ENCODE results near the gene CNN3.

The CNN3 gene

DNA sequence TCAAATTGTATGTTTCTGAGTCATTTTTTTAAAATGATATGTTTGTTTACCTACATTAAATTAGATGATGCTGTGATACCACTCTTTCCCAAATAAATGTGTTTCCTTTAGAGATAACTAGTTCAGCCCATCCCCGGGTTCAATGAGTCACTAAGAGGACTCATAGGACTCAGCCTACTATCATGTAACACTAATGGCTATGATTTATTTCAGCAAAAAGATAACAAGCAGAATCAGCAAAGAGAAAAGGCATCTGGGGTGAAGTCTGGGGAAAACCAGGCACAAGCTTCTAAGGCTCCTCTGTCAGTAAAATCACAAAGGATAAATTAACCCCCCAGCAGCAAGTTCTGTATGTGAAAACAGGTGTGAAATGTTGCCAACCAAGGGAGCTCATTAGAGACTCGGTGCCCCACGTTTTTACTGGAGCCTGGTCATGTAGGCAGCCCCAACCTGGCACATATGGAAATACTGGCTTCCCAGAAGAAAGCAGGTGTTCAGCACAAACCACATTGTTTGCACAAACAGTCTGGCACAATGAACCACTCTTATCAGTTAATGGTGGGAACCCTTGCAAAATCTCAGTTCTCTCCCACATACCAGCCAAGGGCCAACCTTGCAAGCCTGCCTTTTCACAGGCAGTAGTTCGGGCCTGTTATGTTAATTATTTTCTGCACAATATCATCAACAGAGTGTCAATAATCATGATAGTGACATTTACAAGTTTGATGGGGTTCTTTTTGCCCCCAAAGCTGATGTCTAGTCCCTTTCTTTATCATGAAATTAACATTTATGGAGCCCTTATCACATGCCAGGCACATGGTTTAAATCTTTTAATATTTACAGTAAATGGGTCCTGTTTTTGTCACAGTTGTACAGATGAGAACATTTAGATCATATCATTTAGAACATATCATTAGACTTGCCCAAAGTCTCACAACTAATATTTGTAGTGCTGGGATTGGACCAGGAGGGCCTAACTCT lies 23.1 kb upstream of the CNN3 start (continued):
- TF ChIP-seq ZNF274 (IDR thresholded peaks at IDR 0.05; ENCODE audit: low read length) = no peak
- TF ChIP-seq ZNF274 (tag by site-specific recombination; IDR thresholded peaks at IDR 0.05; ENCODE audit: borderline replicate concordance) = no peak
- TF ChIP-seq ZNF366 (tag by site-specific recombination; conservative IDR thresholded peaks at IDR 0.05) = no peak
- TF ChIP-seq ZNF169 (tag by site-specific recombination; IDR thresholded peaks at IDR 0.05) = no peak
- TF ChIP-seq FEZF1 (tag by site-specific recombination; IDR thresholded peaks at IDR 0.05) = 0 out of 2 replicates have a peak, but pooled peaks have one; percentile 33
- no peak for TF ChIP-seq ZFP69B (tag by site-specific recombination; IDR thresholded peaks at IDR 0.05)
- no peak for TF ChIP-seq GLIS1 (tag by site-specific recombination; IDR thresholded peaks at IDR 0.05)
- TF ChIP-seq ZNF664 (tag by site-specific recombination; IDR thresholded peaks at IDR 0.05) = peak; percentile 57
- no peak for TF ChIP-seq REPIN1 (tag by site-specific recombination; IDR thresholded peaks at IDR 0.05; ENCODE audit: low read depth)
- no peak for TF ChIP-seq ZNF350 (tag by site-specific recombination; IDR thresholded peaks at IDR 0.05)
- TF ChIP-seq, protein P1, sequence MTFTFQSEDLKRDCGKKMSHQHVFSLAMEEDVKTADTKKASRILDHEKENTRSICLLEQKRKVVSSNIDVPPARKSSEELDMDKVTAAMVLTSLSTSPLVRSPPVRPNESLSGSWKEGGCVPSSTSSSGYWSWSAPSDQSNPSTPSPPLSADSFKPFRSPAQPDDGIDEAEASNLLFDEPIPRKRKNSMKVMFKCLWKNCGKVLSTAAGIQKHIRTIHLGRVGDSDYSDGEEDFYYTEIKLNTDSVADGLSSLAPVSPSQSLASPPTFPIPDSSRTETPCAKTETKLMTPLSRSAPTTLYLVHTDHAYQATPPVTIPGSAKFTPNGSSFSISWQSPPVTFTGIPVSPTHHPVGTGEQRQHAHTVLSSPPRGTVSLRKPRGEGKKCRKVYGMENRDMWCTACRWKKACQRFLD (tag by site-specific recombination; IDR thresholded peaks at IDR 0.05) = no peak
- TF ChIP-seq ZNF596 (tag by site-specific recombination; IDR thresholded peaks at IDR 0.05) = no peak
- 0 out of 2 replicates have a peak, but pooled peaks have one; percentile 22 for TF ChIP-seq OSR2 (tag by site-specific recombination; IDR thresholded peaks at IDR 0.05)
- no peak for TF ChIP-seq ZNF214 (tag by site-specific recombination; IDR thresholded peaks at IDR 0.05; ENCODE audit: borderline replicate concordance)
- TF ChIP-seq, protein P2, sequence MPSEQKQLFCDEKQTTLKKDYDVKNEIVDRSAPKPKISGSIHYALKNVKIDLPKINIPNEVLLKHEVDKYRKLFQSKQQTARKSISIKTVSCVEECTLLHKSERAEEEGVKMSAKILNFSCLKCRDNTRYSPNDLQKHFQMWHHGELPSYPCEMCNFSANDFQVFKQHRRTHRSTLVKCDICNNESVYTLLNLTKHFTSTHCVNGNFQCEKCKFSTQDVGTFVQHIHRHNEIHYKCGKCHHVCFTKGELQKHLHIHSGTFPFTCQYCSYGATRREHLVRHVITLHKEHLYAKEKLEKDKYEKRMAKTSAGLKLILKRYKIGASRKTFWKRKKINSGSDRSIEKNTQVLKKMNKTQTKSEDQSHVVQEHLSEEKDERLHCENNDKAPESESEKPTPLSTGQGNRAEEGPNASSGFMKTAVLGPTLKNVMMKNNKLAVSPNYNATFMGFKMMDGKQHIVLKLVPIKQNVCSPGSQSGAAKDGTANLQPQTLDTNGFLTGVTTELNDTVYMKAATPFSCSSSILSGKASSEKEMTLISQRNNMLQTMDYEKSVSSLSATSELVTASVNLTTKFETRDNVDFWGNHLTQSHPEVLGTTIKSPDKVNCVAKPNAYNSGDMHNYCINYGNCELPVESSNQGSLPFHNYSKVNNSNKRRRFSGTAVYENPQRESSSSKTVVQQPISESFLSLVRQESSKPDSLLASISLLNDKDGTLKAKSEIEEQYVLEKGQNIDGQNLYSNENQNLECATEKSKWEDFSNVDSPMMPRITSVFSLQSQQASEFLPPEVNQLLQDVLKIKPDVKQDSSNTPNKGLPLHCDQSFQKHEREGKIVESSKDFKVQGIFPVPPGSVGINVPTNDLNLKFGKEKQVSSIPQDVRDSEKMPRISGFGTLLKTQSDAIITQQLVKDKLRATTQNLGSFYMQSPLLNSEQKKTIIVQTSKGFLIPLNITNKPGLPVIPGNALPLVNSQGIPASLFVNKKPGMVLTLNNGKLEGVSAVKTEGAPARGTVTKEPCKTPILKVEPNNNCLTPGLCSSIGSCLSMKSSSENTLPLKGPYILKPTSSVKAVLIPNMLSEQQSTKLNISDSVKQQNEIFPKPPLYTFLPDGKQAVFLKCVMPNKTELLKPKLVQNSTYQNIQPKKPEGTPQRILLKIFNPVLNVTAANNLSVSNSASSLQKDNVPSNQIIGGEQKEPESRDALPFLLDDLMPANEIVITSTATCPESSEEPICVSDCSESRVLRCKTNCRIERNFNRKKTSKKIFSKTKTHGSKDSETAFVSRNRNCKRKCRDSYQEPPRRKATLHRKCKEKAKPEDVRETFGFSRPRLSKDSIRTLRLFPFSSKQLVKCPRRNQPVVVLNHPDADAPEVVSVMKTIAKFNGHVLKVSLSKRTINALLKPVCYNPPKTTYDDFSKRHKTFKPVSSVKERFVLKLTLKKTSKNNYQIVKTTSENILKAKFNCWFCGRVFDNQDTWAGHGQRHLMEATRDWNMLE (tag by site-specific recombination; conservative IDR thresholded peaks at IDR 0.05; ENCODE audit: low read depth) = no peak
- TF ChIP-seq BCL11A (tag by site-specific recombination; IDR thresholded peaks at IDR 0.05; ENCODE audit: low read depth) = 0 out of 2 replicates have a peak, but pooled peaks have one; percentile 26
- TF ChIP-seq ZNF658 (tag by site-specific recombination; IDR thresholded peaks at IDR 0.05) = no peak
- TF ChIP-seq ZNF211 (tag by site-specific recombination; IDR thresholded peaks at IDR 0.05; ENCODE audit: low read depth) = no peak
- TF ChIP-seq ZNF629 (tag by site-specific recombination; IDR thresholded peaks at IDR 0.05) = no peak
- no peak for TF ChIP-seq ZNF76 (tag by site-specific recombination; IDR thresholded peaks at IDR 0.05; ENCODE audit: borderline replicate concordance, low read depth)
- TF ChIP-seq ZNF133 (tag by site-specific recombination; IDR thresholded peaks at IDR 0.05) = no peak
- no peak for TF ChIP-seq ZNF157 (tag by site-specific recombination; IDR thresholded peaks at IDR 0.05)
- TF ChIP-seq KLF7 (tag by site-specific recombination; IDR thresholded peaks at IDR 0.05; ENCODE audit: borderline replicate concordance) = no peak
- no peak for TF ChIP-seq ZNF544 (tag by site-specific recombination; IDR thresholded peaks at IDR 0.05)
- TF ChIP-seq ZNF514 (tag by site-specific recombination; IDR thresholded peaks at IDR 0.05) = no peak
- TF ChIP-seq ZNF16 (tag by site-specific recombination; IDR thresholded peaks at IDR 0.05; ENCODE audit: low read depth) = no peak
- TF ChIP-seq YY1 (tag by site-specific recombination; IDR thresholded peaks at IDR 0.05) = no peak
- TF ChIP-seq ZNF121 (tag by site-specific recombination; IDR thresholded peaks at IDR 0.05) = no peak
- no peak for TF ChIP-seq ZNF777 (tag by site-specific recombination; IDR thresholded peaks at IDR 0.05; ENCODE audit: borderline replicate concordance)
- no peak for TF ChIP-seq ZFP37 (tag by site-specific recombination; IDR thresholded peaks at IDR 0.05)
- no peak for TF ChIP-seq ZSCAN16 (tag by site-specific recombination; IDR thresholded peaks at IDR 0.05)
- TF ChIP-seq ZNF239 (tag by site-specific recombination; IDR thresholded peaks at IDR 0.05) = no peak
- no peak for TF ChIP-seq ZNF626 (tag by site-specific recombination; IDR thresholded peaks at IDR 0.05)
- TF ChIP-seq, protein P3, sequence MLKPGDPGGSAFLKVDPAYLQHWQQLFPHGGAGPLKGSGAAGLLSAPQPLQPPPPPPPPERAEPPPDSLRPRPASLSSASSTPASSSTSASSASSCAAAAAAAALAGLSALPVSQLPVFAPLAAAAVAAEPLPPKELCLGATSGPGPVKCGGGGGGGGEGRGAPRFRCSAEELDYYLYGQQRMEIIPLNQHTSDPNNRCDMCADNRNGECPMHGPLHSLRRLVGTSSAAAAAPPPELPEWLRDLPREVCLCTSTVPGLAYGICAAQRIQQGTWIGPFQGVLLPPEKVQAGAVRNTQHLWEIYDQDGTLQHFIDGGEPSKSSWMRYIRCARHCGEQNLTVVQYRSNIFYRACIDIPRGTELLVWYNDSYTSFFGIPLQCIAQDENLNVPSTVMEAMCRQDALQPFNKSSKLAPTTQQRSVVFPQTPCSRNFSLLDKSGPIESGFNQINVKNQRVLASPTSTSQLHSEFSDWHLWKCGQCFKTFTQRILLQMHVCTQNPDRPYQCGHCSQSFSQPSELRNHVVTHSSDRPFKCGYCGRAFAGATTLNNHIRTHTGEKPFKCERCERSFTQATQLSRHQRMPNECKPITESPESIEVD (tag by site-specific recombination; IDR thresholded peaks at IDR 0.05) = no peak

Data from HEK293 (cell line).